ENCODE measurements around the gene ABCC8.

The ABCC8 gene

DNA sequence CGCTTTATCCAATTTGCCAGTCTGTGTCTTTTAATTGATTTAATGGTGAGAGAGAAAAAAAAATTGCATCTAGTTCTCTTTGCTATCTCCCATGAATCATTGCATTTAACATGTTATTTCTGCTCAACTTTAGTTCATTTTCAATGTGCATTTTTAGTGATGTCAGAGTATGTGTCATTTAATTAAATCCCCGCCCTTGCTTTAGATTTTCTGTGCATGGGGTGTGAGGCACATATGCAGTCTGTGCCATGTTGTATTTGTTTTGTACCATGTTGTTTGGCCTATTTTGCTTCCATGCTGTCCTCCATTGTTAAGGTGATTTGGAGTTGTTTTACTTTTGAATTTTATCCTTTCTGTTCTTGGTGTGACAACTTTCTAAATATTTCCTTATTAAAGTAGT, 133.4 kb downstream of the ABCC8 start:
- DNase-seq, result no peak
